HCT116 (cell line): Measurements from ENCODE around the gene PPP1R27.

Experiments
- CBX3 ChIP-seq: IDR thresholded peaks from 2 replicates; pipeline ENCODE4 v1.6.1; 2012; ENCODE audit warnings: low read depth
- EZH2 ChIP-seq: fragments of 200-600 bp; sonication (generic); IDR thresholded peaks from 2 replicates; pipeline ENCODE4 v1.6.1; 2017; ENCODE audit warnings: antibody characterized with exemption, mixed run types
- POLR2A ChIP-seq: IDR thresholded peaks from 2 replicates; pipeline ENCODE4 v1.7.0; 2011; ENCODE audit warnings: borderline replicate concordance; ENCODE audit not compliant: insufficient read depth, insufficient read length; ENCODE audit errors: extremely low read depth
- POLR2AphosphoS5 ChIP-seq: IDR thresholded peaks from 2 replicates; pipeline ENCODE4 v1.6.1; 2011; ENCODE audit warnings: mild to moderate bottlenecking, low read depth, low read length, moderate library complexity
- RAD21 ChIP-seq: IDR thresholded peaks from 2 replicates; pipeline ENCODE4 v1.6.1; 2012; ENCODE audit warnings: low read depth, mild to moderate bottlenecking
- SIN3A ChIP-seq: IDR thresholded peaks from 2 replicates; pipeline ENCODE4 v1.6.1; 2012; ENCODE audit warnings: low read depth
- SRF ChIP-seq: IDR thresholded peaks from 2 replicates; pipeline ENCODE4 v1.6.1; 2012; ENCODE audit warnings: low read depth
- ZFX ChIP-seq: fragments of 450-650 bp; IDR thresholded peaks from 2 replicates; pipeline ENCODE4 v1.6.1; 2017
- TF ChIP-seq, protein P1 (sequence below), 3 experiments: fragments of 200-600 bp in 1 of 3; sonication (generic) in 1 of 3; IDR thresholded peaks in 2 of 3; conservative IDR thresholded peaks in 1 of 3; 2 replicates each; pipeline ENCODE4 v1.5.1; 2012 to 2017; ENCODE audit warnings: low read depth in 2 of 3, low read length in 2 of 3, antibody characterized with exemption in 1 of 3, borderline replicate concordance in 1 of 3, control low read depth in 1 of 3, mild to moderate bottlenecking in 1 of 3, mixed read lengths in 1 of 3, mixed run types in 1 of 3, moderate library complexity in 1 of 3; ENCODE audit not compliant: insufficient read depth in 1 of 3
- TF ChIP-seq, protein P2 (sequence below): IDR thresholded peaks from 2 replicates; pipeline ENCODE4 v1.6.1; 2011; ENCODE audit warnings: mild to moderate bottlenecking, low read length, moderate library complexity; ENCODE audit not compliant: insufficient replicate concordance; ENCODE audit errors: extremely low read depth
- TF ChIP-seq, protein P3 (sequence below): IDR thresholded peaks from 2 replicates; pipeline ENCODE4 v1.6.1; 2012
- TF ChIP-seq, protein P4 (sequence below): IDR thresholded peaks from 2 replicates; pipeline ENCODE4 v1.6.1; 2012
- TF ChIP-seq, protein P5 (sequence below): IDR thresholded peaks from 2 replicates; pipeline ENCODE4 v1.6.1; 2012; ENCODE audit warnings: low read depth

DNA sequence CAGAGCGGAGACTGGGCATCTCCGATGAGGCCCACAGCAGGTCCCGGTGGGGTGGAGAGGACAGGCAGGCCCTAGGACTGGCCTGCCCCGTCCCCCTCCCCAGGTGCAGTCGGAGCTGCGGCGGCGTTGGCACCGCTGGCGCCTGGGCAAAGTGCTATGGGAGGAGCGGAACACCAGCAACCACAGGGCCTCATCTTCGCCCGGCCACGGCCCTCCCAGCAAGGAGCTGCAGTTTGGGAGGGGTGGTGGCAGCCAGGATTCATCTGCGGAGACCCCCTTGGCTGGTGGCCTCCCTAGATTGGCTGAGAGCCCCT is 21.5 kb downstream of the PPP1R27 start:
- TF ChIP-seq, protein P1, sequence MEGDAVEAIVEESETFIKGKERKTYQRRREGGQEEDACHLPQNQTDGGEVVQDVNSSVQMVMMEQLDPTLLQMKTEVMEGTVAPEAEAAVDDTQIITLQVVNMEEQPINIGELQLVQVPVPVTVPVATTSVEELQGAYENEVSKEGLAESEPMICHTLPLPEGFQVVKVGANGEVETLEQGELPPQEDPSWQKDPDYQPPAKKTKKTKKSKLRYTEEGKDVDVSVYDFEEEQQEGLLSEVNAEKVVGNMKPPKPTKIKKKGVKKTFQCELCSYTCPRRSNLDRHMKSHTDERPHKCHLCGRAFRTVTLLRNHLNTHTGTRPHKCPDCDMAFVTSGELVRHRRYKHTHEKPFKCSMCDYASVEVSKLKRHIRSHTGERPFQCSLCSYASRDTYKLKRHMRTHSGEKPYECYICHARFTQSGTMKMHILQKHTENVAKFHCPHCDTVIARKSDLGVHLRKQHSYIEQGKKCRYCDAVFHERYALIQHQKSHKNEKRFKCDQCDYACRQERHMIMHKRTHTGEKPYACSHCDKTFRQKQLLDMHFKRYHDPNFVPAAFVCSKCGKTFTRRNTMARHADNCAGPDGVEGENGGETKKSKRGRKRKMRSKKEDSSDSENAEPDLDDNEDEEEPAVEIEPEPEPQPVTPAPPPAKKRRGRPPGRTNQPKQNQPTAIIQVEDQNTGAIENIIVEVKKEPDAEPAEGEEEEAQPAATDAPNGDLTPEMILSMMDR (IDR thresholded peaks at IDR 0.05 in 2 of 3, conservative IDR thresholded peaks at IDR 0.05 in 1 of 3; ENCODE audit: borderline replicate concordance in 1 of 3, insufficient read depth in 1 of 3, low read depth in 2 of 3, low read length in 2 of 3) = no peak
- TF ChIP-seq, protein P2, sequence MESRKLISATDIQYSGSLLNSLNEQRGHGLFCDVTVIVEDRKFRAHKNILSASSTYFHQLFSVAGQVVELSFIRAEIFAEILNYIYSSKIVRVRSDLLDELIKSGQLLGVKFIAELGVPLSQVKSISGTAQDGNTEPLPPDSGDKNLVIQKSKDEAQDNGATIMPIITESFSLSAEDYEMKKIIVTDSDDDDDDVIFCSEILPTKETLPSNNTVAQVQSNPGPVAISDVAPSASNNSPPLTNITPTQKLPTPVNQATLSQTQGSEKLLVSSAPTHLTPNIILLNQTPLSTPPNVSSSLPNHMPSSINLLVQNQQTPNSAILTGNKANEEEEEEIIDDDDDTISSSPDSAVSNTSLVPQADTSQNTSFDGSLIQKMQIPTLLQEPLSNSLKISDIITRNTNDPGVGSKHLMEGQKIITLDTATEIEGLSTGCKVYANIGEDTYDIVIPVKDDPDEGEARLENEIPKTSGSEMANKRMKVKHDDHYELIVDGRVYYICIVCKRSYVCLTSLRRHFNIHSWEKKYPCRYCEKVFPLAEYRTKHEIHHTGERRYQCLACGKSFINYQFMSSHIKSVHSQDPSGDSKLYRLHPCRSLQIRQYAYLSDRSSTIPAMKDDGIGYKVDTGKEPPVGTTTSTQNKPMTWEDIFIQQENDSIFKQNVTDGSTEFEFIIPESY = no peak
- TF ChIP-seq RAD21 (no peak), POLR2A (no peak), ZFX (no peak), POLR2AphosphoS5 (no peak), CBX3 (no peak), EZH2 (no peak), SRF (no peak), SIN3A (no peak)
- TF ChIP-seq, protein P3, sequence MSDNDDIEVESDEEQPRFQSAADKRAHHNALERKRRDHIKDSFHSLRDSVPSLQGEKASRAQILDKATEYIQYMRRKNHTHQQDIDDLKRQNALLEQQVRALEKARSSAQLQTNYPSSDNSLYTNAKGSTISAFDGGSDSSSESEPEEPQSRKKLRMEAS = no peak
- TF ChIP-seq, protein P4, sequence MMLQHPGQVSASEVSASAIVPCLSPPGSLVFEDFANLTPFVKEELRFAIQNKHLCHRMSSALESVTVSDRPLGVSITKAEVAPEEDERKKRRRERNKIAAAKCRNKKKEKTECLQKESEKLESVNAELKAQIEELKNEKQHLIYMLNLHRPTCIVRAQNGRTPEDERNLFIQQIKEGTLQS = no peak
- TF ChIP-seq, protein P5, sequence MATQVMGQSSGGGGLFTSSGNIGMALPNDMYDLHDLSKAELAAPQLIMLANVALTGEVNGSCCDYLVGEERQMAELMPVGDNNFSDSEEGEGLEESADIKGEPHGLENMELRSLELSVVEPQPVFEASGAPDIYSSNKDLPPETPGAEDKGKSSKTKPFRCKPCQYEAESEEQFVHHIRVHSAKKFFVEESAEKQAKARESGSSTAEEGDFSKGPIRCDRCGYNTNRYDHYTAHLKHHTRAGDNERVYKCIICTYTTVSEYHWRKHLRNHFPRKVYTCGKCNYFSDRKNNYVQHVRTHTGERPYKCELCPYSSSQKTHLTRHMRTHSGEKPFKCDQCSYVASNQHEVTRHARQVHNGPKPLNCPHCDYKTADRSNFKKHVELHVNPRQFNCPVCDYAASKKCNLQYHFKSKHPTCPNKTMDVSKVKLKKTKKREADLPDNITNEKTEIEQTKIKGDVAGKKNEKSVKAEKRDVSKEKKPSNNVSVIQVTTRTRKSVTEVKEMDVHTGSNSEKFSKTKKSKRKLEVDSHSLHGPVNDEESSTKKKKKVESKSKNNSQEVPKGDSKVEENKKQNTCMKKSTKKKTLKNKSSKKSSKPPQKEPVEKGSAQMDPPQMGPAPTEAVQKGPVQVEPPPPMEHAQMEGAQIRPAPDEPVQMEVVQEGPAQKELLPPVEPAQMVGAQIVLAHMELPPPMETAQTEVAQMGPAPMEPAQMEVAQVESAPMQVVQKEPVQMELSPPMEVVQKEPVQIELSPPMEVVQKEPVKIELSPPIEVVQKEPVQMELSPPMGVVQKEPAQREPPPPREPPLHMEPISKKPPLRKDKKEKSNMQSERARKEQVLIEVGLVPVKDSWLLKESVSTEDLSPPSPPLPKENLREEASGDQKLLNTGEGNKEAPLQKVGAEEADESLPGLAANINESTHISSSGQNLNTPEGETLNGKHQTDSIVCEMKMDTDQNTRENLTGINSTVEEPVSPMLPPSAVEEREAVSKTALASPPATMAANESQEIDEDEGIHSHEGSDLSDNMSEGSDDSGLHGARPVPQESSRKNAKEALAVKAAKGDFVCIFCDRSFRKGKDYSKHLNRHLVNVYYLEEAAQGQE = no peak
